Nucleus accumbens (tissue), 56 donors: ENCODE results near the gene MT1HL1.

ENCODE experiments used
- DNase-seq, 56 donors: peaks; one replicate each; lab custom pipeline; 2025; lab: John Stamatoyannopoulos, UW

MT1HL1 gene

DNA sequence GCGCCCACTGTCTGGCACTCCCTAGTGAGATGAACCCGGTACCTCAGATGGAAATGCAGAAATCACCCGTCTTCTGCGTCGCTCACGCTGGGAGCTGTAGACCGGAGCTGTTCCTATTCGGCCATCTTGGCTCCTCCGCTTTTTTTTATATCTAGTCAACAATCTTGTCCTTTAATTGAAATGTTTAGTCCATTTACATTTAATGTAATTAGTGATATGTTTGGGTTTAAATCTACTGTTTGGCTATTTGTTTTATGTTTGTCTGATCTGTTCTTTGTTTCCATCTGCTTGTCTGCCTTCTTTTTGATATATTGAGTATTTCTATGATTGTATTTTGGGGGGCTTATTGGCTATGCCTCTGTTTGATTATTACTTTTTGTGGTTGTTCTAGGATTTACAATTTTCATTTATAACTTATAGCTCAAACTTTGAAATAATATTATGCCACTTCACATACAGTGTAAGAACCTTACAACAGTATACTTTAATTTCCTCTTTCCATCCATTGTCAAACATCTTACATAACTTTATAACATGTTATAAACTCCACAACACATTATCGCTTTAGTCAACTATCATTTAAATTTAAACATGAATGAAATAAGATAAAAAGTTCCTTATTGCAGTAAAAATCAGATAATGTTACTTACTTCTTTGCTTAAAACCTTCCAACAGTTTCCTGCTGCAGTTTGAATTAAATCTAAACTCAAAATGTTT, 21.3 kb upstream of the MT1HL1 start:
- DNase-seq: no peak

DNA sequence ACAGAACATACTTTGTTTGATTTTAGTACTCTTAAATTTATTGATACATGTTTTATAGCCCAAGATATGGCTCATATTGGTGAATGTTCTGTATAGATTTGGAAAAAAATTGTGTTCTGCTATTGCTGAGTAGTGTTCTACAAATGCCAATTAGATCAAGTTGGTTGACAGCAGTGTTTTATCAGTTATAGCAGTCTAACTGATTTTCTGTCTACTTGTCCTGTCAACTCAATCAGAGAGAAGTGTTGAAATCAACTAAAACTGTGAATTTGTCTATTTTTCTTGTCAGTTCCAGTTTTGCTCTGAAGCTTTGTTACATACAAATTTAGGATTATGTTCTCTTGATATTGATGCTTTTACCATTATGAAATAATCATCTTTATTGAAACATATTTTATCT, 14.7 kb upstream of the MT1HL1 start:
- DNase-seq: no peak

DNA sequence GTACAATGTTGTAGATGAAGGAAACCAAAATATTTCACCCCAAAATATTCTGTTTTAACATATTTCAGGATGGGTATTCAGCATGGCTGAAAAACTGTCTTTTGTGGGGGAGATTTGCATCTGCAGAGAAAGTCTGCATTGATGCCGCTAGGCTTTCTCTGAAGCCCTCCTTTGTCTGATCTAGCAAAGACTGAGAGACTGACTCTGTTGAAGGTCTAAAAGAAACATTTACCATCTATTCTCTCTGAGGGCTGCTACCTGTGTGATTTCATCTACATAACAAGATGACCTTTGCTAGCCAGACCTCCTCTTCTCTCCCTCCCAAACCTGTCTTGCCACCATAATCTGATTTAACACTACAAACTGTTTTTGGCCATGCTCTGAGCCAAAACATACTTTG, 12.4 kb upstream of the MT1HL1 start:
- no peak for DNase-seq

DNA sequence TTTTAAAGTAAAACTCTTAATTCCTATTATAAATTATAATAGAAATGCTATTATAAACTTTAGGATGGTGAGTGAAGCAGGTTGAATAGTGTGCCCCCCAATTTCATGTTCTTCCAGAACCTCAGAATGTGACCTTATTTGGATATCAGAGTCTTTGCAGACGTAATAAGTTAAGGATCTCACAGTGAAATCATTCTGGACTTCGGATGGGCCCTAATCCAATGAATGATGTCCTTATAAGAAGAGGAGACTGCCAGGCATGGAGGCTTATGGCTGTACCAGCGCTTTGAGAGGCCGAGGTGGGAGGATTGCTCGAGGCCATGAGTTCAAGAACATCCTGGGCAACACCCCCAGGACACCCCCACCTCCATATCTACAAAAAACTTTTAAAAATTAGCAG, 9.4 kb upstream of the MT1HL1 start:
- no peak for DNase-seq

DNA sequence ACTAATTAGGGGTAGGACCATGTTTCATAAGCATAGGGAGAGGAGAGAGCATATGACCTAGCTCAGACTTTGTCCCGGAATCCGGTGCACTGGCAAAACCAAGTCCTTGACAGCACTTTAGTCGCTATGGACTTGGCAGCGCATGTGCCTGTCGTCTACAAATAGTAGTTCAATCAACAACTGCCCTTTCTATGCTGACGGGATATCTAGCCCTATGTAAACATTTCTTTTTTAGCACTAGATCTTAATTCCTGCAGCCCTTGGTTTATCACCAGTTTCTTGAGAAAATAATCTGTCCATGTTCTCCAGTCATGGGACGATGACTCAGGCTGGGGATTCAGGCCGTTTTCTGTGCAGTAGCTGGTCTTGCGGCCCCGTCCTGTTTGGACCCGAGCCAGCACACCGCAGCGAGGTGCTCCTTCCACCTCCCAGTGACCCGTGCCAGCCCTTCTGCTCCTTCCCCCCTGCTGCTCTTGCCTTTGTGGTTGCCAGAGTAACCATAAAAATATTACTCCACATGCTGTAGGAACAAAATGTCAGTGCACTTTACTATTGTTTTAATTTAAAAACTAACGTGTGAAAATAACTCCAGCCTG, 8.6 kb upstream of the MT1HL1 start:
- DNase-seq: peak in 5 of 56 donors; percentile 2 to 15 (median 4)

DNA sequence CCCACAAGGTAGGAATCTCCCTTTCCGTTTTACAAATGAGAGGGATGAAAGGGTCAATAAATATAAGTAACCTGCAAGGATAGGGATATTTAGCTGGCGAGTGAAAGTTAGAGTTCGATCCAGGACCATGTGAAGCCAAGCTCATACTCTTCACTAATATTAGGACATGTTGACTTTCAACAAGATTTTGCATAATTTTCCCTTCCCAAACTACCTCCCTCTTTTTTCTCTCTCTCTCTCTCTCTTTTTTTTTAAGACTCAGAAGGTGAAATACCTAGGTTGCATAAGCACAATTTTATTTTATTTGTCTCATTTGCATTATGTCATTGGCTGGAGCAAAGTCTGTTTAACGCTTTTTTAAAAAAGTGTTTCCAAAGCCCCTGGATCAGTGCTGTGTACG, 8.1 kb upstream of the MT1HL1 start:
- DNase-seq: no peak

DNA sequence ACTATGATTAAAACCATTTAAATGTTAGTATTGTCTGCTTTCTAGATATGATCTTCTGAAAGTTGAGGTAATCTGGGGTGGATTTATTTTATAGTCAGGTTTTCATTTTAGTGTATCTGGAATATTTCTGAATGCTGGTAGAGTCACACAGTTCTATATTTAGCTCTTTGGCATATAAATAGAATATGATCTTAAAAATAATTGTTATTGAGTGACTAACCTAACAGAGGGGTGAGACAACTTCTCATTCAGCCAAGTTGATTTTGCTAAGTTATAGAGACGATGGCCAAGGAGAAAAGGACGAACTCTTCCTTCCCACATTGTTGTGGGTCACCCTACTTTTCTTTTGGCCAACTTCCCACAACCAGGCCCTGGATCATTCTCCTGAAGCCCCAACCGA, 7.2 kb upstream of the MT1HL1 start:
- no peak for DNase-seq

DNA sequence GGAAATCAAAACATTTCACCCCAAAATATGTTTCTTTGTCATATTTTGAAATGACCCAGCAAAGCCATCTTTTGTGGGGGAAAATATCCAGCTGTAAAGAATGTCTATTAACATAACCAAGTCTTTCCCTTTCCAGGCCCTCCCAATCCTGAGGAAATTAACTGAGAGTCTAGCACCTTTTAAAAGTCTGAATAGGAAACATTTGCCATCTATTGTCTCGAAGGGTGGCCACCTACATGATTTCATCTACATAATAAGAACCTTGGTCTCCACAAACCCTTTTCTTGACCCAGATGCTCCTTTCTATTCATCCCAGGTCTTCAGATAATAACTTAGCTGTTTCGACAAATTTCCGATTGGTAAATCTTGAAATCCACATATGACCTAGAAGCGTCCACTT, 5.4 kb upstream of the MT1HL1 start:
- no peak for DNase-seq

DNA sequence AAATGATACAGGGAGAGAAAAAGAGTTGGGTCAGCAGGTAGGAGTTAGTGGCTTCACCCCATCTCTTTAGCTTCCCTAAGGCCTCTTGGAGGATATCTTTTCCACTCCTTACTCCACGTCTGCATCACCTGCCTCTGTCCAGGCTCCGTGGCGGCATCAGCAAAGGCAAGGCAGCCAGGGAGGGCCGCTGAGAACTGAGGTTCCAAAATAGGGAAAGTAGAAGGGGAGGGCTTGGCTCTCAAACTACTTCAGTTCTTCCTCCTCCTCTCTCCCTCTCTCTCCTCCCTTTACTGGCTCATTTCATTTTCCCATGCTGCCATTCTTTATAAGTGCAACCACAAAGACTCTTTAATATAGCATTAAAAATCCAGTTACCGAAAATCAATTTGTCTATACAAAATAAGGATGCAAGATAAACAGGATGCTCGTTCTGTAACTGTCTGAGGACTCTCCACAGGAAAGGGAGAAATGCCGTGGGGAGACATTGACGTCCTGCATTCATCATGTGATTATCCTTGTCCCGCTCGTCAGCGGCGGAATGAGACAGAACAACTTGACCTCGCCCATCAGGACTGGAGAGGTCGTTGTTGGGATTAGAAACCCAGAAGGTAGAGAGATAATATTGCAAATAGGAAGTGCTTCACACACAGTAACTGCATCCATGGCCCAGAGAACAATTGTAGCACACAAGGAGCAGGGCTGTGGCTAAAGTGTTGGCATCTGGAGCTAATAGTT, 3.1 kb upstream of the MT1HL1 start:
- DNase-seq: no peak

DNA sequence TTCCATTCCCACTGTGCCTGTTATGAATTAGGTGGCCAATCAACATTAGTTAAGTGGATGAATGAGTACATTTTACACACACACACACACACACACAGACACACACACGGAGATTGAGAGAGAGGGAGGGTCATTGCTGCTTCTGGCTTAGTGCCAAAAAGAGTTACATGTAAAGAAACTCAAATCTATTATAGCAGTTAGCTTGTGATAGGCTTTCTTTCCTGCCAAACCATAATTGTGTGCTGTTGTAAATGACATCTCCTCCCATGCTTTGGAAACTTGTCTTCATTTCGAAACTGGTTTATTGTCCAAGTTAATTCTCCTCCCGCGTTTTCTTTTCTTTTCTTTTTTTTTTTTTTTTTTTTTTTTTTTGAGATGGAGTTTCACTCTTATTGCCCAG, 1.4 kb upstream of the MT1HL1 start:
- DNase-seq: no peak

DNA sequence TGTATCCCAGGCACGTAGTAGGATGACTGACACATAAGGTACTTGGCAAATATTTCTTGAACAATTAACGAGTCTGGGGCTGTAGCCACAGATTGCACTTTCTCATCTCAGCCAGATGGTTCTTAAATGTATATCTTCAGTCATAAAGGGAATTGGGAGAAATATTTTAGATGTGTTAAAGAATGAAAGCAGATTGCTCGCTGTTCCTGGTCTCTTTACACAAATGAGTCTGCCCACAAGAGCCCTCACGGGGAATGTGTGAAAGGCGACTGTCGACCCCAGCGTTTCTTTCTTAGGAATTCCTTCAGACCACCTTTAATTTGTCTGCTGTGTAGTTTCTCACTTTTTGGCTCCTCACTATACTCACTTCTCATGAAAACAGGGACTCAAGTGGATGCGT, 725 bp downstream of the MT1HL1 start:
- DNase-seq: no peak

DNA sequence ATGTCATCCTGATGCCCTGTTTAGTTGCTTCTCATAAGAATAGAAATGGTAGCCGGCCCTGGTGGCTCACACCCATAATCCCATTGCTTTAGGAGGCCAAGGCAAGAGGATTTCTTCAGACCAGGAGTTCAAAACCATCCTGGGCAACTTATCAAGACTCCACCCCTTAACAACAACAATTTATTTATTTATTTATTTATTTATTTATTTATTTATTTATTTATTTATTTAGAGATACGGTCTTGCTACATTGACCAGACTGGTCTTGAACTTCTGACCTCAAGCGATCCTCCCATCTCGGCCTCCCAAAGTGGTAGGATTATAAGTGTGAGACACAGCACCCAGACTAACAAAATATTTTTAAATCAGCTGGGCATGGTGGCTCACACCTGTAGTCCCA, 4.0 kb downstream of the MT1HL1 start:
- DNase-seq: no peak

DNA sequence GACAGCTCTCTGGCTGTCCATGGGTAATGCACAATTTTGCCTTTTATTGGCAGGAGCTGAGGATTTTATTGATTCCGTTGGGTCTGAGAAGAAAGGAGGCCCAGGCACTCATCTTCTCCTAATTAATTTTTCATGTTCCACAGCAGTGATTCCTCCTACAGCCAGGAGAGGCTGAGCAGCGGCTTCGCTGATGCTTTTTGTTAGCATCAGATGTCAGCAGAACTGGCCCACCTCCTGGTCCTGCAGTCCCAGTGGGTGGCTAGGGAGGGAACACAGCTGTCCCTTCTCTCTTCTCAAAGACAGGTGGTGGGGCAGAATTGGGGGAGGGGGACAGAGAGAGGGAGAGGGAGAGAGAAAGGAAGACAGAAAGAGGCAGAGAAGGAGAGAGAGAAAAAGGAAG, 5.7 kb downstream of the MT1HL1 start:
- no peak for DNase-seq

DNA sequence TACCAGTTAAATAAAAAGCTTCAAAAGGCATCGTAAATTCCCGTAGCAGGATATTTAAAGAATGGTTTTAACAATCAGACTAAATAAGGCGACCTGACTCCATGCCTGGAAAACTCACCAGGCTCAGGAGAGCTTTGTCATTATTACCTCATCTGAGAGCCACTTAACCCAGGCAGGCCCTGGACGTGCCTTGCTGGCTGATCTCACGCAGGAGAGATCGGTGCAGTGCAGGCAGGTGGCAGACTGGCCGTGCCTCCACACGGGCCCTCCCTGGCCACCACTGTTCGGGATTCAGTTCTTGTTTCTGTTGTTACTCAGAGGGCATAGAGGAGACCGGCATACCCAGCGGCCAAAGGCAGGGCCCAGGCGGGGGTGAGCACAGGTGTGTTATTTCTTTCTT, 6.4 kb downstream of the MT1HL1 start:
- DNase-seq: no peak

DNA sequence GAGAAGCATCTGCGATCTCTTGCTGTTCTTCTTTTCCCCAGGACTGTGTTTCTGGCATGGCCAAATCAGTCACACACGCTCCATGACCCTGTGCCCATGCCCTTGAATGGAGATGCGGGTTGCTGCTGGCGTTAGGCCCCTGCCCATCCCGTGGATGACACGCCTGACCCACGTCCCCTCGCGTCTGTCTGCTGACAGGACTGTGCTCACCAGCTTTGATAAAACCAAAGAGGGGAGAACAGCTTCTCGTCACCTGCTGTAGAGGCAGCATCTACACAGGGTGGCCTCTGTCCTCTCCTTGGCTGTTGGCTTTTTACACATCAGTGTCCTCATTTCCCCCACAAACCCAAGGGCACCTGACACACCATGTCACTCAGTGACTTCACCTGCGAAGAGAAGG, 6.9 kb downstream of the MT1HL1 start:
- DNase-seq: no peak

DNA sequence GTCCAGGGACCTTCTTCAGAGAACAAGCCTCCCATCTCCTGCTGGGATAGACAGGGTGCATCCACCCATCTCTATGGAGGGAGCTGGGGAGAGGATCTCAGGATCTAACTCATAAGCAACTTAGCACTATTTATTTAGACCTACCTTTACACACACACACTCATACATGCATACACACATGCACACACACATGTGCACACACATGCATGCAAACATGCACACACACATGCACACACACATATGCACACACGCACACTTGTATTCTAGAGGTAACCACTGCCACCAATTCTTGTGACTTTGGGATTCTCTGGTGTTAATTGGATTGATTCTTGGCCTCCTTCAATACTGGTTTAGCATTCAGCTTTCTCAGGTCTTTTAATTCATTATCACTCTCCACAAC, 9.8 kb downstream of the MT1HL1 start:
- DNase-seq: no peak

DNA sequence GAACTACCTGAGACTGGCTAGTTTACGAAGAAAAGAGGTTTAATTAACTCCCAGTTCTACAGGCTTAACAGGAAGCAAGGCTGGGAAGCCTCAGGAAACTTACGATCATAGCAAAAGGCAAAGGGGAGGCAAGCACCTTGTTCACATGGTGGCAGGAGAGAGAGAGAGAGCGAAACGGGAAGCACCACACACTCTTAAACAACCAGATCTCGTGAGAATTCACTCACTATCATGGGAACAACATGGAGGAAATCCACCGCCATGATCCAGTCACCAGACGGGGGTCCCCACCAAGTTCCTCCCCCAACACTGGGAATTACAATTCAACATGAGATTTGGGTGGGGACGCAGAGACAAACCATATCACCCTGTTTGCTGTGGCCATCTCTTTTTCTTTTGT, 11.8 kb downstream of the MT1HL1 start:
- DNase-seq: no peak

DNA sequence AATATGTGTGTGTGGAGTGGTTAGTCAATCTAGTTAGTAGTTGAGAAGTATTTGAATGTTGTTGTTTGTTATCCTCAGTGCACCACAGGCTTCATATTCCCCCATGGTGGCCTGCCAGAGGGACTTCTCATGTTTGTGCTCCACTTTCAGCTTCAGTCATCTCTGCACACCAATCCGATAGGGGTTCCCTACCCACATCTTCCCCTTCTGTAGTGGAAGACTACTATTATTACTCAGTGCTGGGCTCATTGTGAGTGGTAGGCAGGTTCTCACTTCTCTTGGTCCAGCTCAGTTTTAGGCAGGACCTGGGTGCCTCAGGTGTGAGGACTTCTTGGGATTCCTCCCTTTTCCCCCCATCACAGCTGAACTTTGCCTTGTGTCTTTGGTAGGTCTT, 14.2 kb downstream of the MT1HL1 start:
- DNase-seq: no peak

DNA sequence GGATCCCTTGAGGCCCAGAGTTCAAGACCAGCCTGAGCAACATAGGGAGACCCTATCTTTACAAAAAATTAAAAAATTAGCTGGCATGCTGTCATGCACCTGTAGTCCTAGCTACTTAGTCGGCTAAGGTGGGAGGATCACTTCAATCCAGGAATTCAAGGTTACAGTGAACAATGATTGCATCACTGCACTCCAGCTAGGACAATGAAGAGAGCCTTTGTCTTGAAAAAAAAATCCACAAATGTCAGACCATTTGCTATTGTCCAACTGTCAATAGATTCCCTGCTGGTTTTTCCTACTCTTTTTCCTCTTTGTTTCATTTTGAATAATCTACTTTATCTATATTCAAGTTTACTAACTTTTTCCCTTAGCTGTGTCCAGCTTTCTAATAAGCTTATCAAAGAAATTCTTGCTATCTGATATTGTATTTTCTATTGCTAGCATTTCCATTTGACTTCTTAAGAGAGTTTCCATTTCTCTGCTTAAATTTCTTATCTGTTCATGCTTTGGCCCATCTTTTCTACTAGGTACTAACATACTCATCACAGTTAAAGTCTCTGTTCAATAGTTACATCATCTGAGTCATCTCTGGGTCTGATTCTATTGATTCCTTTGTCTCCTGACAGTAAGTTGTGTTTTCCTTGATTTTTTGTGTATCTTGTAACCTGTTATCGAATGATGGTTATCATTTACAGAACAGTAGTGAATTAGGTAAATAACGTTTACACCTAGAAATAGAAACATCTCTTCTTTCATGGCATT, 14.8 kb downstream of the MT1HL1 start:
- DNase-seq: no peak

DNA sequence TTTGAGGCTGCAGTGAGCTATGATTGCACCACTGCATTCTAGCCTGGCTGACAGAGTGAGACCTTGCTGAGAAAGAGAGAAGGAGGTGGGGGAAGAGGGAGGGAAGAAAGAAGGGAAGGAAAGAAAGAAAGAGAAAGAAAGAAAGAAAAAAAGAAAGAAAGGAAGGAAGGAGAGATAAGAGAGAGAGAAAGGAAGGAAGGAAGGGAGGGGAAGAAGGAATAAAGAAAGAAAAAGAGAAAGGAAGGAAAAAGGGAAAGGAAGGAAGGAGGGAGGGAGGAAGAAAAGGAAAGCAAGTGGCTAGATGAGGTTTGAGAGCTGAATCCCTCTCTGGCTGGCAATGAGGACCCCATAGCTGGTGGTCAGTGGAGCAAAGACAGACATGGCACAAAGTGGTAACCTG, 20.4 kb downstream of the MT1HL1 start:
- no peak for DNase-seq

DNA sequence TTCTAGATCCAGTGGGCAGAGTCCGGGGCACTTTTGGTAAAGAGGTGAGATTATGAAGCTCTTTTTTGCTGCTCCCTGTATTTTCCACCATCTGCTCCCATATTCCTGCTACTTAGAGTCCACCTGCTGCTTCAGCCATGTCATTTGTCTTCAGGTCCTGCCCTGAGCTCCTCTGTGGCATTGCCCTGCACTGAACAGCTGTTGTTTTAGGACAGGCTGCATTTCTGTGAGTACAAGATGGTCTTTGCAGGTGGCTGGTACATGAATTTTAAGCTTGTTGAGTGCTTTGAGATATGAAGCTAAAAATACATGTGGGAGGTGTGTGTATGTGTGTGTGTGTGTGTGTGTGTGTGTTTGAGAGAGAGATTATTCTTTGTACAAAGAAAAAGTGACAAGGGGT, 21.9 kb downstream of the MT1HL1 start:
- peak in 1 of 56 donors; percentile 5 for DNase-seq
